Tibial nerve (tissue), 4 donors: Measurements from ENCODE around the gene NOTCH3. TPM values are rescaled to one million over a fixed set of nuclear protein-coding genes. Genes with fewer than 3 reads are reported as not detected.
A peak's percentile ranks its signal among the peaks of the same experiment; 100 is the strongest.

Experiments
- DNase-seq, 2 donors: peaks; one replicate each; pipeline ENCODE4 v3.0.0-alpha.2; 2019; ENCODE audit warnings: low spot score in 2 of 2
- H3K27ac ChIP-seq, 4 donors: fragments of 200-600 bp; sonication (generic) in 3 of 4; one replicate each; pipeline ENCODE4 v1.5.1; 2017 to 2019; ENCODE audit warnings: mild to moderate bottlenecking in 1 of 4
- H3K27me3 ChIP-seq, 2 donors: fragments of 200-600 bp; sonication (generic) in 1 of 2; one replicate each; pipeline versions ENCODE4 v1.5.1 to v1.6.0; 2017 to 2019
- H3K36me3 ChIP-seq, 3 donors: fragments of 200-600 bp; sonication (generic); one replicate each; pipeline ENCODE4 v1.5.1; 2018 to 2019
- H3K4me1 ChIP-seq, 4 donors: fragments of 200-600 bp; sonication (generic) in 3 of 4; one replicate each; pipeline ENCODE4 v1.5.1; 2017 to 2019
- H3K4me3 ChIP-seq, 4 donors: fragments of 200-600 bp; sonication (generic) in 3 of 4; one replicate each; pipeline ENCODE4 v1.5.1; 2017 to 2019; ENCODE audit warnings: mild to moderate bottlenecking in 1 of 4, moderate library complexity in 1 of 4
- H3K9me3 ChIP-seq, 4 donors: fragments of 200-600 bp; sonication (generic) in 3 of 4; one replicate each; pipeline ENCODE4 v1.5.1; 2017 to 2019
- EP300 ChIP-seq, 2 donors: sonication (generic); formaldehyde crosslinking; IDR thresholded peaks; one replicate each; pipeline ENCODE4 v1.6.1; 2017; ENCODE audit warnings: antibody characterized with exemption in 2 of 2, mild to moderate bottlenecking in 1 of 2
- POLR2A ChIP-seq, 2 donors: fragments of 450-650 bp; IDR thresholded peaks; one replicate each; pipeline ENCODE4 v1.6.1; 2017; ENCODE audit warnings: antibody characterized with exemption in 2 of 2, mild to moderate bottlenecking in 2 of 2, moderate library complexity in 2 of 2
- WGBS, 2 donors: methylation state at CpG; one replicate each; pipeline ENCODE4 v1.1.5; 2018; 5-methylcytosine and 5-hydroxymethylcytosine counted together
- total RNA-seq, 4 donors: library from RNA; depleted of rRNA; stranded (reverse); fragments of >200 nt; gene quantifications; one replicate each; pipeline ENCODE4 v1.1.0, GENCODE V29; 2016
- TF ChIP-seq, protein P1 (sequence below), 5 experiments: fragments of 200-600 bp in 3 of 5; fragments of 450-650 bp in 2 of 5; sonication (generic) in 3 of 5; IDR thresholded peaks; one replicate each; pipeline ENCODE4 v1.5.1; 2016 to 2019; ENCODE audit warnings: antibody characterized with exemption in 5 of 5, mild to moderate bottlenecking in 3 of 5, moderate library complexity in 2 of 5

NOTCH3 gene
- total RNA-seq, 4 donors from 2014 or later = 34.3 to 86.1 (median 53.2) TPM

DNA sequence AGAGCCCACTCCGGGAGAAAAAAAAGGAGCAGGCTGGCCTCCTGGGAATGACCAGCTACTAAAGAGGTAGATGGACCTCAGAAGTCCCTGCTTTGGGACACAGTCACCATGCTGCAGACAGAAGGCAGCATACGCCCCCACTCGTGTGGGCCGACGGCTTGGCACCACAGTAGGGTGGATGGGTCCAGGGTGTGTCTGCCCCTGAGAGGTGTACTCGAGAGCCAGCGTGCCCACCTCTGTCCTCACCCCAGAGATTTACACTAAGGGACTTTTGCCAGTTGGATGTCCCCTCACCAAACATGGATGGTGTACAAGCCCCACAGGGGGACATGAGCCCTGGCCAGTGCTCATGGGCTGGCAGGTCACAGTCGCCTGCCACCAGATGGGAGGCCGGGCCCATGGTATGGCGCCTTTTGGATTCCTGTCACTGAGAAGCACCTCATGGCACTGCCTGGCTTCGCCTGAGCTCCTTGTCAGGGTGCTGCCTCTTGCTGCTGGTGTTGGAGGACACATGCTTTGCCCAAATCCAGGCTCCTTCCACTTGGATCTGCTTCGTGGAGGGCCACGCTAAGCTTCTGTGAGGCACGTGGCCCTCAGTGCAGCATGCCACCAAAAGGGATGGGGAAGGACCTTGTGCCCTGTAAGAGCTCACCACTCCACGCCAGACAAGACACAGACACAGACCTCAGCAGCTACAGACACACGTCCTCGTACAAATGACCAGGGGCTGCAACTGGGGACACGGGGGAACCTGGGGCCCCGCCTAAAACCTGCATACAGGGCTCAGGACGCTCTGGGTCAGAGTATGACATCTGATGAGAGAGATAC lies 44.8 kb upstream of the NOTCH3 start:
- no peak for TF ChIP-seq EP300 (IDR thresholded peaks at IDR 0.05)
- TF ChIP-seq, protein P1, sequence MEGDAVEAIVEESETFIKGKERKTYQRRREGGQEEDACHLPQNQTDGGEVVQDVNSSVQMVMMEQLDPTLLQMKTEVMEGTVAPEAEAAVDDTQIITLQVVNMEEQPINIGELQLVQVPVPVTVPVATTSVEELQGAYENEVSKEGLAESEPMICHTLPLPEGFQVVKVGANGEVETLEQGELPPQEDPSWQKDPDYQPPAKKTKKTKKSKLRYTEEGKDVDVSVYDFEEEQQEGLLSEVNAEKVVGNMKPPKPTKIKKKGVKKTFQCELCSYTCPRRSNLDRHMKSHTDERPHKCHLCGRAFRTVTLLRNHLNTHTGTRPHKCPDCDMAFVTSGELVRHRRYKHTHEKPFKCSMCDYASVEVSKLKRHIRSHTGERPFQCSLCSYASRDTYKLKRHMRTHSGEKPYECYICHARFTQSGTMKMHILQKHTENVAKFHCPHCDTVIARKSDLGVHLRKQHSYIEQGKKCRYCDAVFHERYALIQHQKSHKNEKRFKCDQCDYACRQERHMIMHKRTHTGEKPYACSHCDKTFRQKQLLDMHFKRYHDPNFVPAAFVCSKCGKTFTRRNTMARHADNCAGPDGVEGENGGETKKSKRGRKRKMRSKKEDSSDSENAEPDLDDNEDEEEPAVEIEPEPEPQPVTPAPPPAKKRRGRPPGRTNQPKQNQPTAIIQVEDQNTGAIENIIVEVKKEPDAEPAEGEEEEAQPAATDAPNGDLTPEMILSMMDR (IDR thresholded peaks at IDR 0.05) = no peak
- no peak for TF ChIP-seq POLR2A (IDR thresholded peaks at IDR 0.05)
- Histone ChIP-seq H3K36me3 (peaks cover 2 to 70% (median 18%) of the 10 kb centered on the region in 3 donors), H3K27me3 (no peaks in the 10 kb centered on the region), H3K4me3 (no peak overlapping the region), H3K27ac (peak overlapping the region in 3 of 4 donors; percentile 47 to 95 (median 92)), H3K4me1 (peaks cover 14 to 79% (median 50%) of the 10 kb centered on the region in 4 donors), H3K9me3 (no peaks in the 10 kb centered on the region)
- 85 to 88% methylated on average over 19 to 20 of the region's 20 CpGs for WGBS, 2 donors
- DNase-seq = no peak

GRCh38 chr19:15244808-15245207 lies 44.0 kb upstream of the NOTCH3 start:
- no peaks in the 10 kb centered on the region for H3K9me3 ChIP-seq
- DNase-seq = no peak
- no peaks in the 10 kb centered on the region for H3K27me3 ChIP-seq
- H3K27ac ChIP-seq = peak overlapping the region in 3 of 4 donors; percentile 47 to 95 (median 92)
- TF ChIP-seq EP300 (IDR thresholded peaks at IDR 0.05) (no peak), POLR2A (IDR thresholded peaks at IDR 0.05) (no peak)
- TF ChIP-seq, protein P1 (IDR thresholded peaks at IDR 0.05) = no peak
- H3K4me3 ChIP-seq = no peak overlapping the region
- peaks cover 2 to 78% (median 19%) of the 10 kb centered on the region in 3 donors for H3K36me3 ChIP-seq
- H3K4me1 ChIP-seq = peaks cover 14 to 71% (median 42%) of the 10 kb centered on the region in 4 donors
- 66 to 83% methylated on average over 7 of the region's 7 CpGs for WGBS, 2 donors

- no peak for TF ChIP-seq EP300 (IDR thresholded peaks at IDR 0.05)
- TF ChIP-seq, protein P1 (IDR thresholded peaks at IDR 0.05) = no peak
- no peak for TF ChIP-seq POLR2A (IDR thresholded peaks at IDR 0.05)
- 85 to 91% methylated on average over 22 of the region's 24 CpGs for WGBS, 2 donors
- Histone ChIP-seq H3K27me3 (no peaks in the 10 kb centered on the region), H3K4me3 (no peak overlapping the region), H3K9me3 (no peaks in the 10 kb centered on the region), H3K36me3 (peaks cover 2 to 83% (median 25%) of the 10 kb centered on the region in 3 donors), H3K4me1 (peaks cover 10 to 65% (median 37%) of the 10 kb centered on the region in 4 donors), H3K27ac (peak overlapping the region in 2 of 4 donors; percentile 92 to 95)
- no peak for DNase-seq
These were observed 43.5 kb upstream of the NOTCH3 start for GRCh38 chr19:15244106-15244803.

GRCh38 chr19:15243236-15243957 lies 42.6 kb upstream of the NOTCH3 start:
- DNase-seq = no peak
- Histone ChIP-seq H3K4me1 (peaks cover 5 to 57% (median 29%) of the 10 kb centered on the region in 4 donors), H3K36me3 (peaks cover 2 to 92% (median 33%) of the 10 kb centered on the region in 3 donors), H3K27ac (peak overlapping the region in 2 of 4 donors; percentile 22 to 28), H3K9me3 (no peaks in the 10 kb centered on the region), H3K4me3 (no peak overlapping the region), H3K27me3 (no peaks in the 10 kb centered on the region)
- TF ChIP-seq EP300 (IDR thresholded peaks at IDR 0.05) = no peak
- no peak for TF ChIP-seq POLR2A (IDR thresholded peaks at IDR 0.05)
- TF ChIP-seq, protein P1 (IDR thresholded peaks at IDR 0.05) = no peak
- WGBS, 2 donors = 87 to 91% methylated on average over 17 of the region's 17 CpGs
